Neural progenitor cell (in vitro differentiated cells): Measurements from ENCODE around the gene KCTD14. TPM values are rescaled to one million over a fixed set of nuclear protein-coding genes. Genes with fewer than 3 reads are reported as not detected.

Source experiments
- DNase-seq: peaks from one replicate; pipeline ENCODE4 v3.0.0-alpha.2; 2016; ENCODE audit warnings: low spot score
- H2AFZ ChIP-seq: fragments of 200-600 bp; sonication (generic); replicated peaks from 2 replicates; pipeline ENCODE4 v1.6.1; 2016; ENCODE audit warnings: antibody characterized with exemption
- H3F3A ChIP-seq: fragments of 200-600 bp; sonication (generic); 2 replicates; pipeline ENCODE4 v1.6.1; 2016; ENCODE audit warnings: antibody characterized with exemption, low read depth
- H3K27ac ChIP-seq: fragments of 200-600 bp; sonication (generic); 2 replicates; pipeline ENCODE4 v1.5.1; 2016; ENCODE audit warnings: mild to moderate bottlenecking
- H3K27me3 ChIP-seq: fragments of 200-600 bp; sonication (generic); 2 replicates; pipeline ENCODE4 v1.6.1; 2016; ENCODE audit warnings: mild to moderate bottlenecking, moderate library complexity
- H3K36me3 ChIP-seq: fragments of 200-600 bp; sonication (generic); 2 replicates; pipeline ENCODE4 v1.5.1; 2016
- H3K4me1 ChIP-seq: fragments of 200-600 bp; sonication (generic); 2 replicates; pipeline ENCODE4 v1.6.1; 2016; ENCODE audit warnings: mixed run types
- H3K4me2 ChIP-seq: fragments of 200-600 bp; sonication (generic); 2 replicates; pipeline ENCODE4 v1.6.1; 2016
- H3K4me3 ChIP-seq: fragments of 200-600 bp; sonication (generic); 2 replicates; pipeline ENCODE4 v1.5.1; 2016
- H3K79me2 ChIP-seq: fragments of 200-600 bp; sonication (generic); 2 replicates; pipeline ENCODE4 v1.6.1; 2016; ENCODE audit warnings: low read depth
- H3K9ac ChIP-seq: fragments of 200-600 bp; sonication (generic); 2 replicates; pipeline ENCODE4 v1.6.1; 2016
- H3K9me3 ChIP-seq: fragments of 200-600 bp; sonication (generic); 2 replicates; pipeline ENCODE4 v1.5.1; 2016; ENCODE audit warnings: low read depth
- H4K20me1 ChIP-seq: fragments of 200-600 bp; sonication (generic); 2 replicates; pipeline ENCODE4 v1.6.1; 2016; ENCODE audit warnings: low read depth
- H3K27ac Mint-ChIP-seq: 3 replicates; pipeline ENCODE4 v1.8.0; 2021; ENCODE audit warnings: mixed read lengths
- H3K27me3 Mint-ChIP-seq: 2 replicates; pipeline ENCODE4 v1.8.0; 2022; ENCODE audit warnings: low read depth, mild to moderate bottlenecking, inconsistent platforms, moderate library complexity, mixed read lengths; ENCODE audit not compliant: insufficient read depth
- H3K36me3 Mint-ChIP-seq: 3 replicates; pipeline ENCODE4 v1.8.0; 2021; ENCODE audit warnings: mixed read lengths
- H3K4me1 Mint-ChIP-seq: 3 replicates; pipeline ENCODE4 v1.8.0; 2021; ENCODE audit warnings: mixed read lengths
- H3K4me3 Mint-ChIP-seq: 3 replicates; pipeline ENCODE4 v1.8.0; 2021; ENCODE audit warnings: mild to moderate bottlenecking, moderate library complexity, mixed read lengths
- H3K9me3 Mint-ChIP-seq: 3 replicates; pipeline ENCODE4 v1.8.0; 2020; ENCODE audit warnings: mixed read lengths
- EZH2 ChIP-seq: fragments of 200-600 bp; sonication (generic); IDR thresholded peaks from 2 replicates; pipeline ENCODE4 v1.6.1; 2017; ENCODE audit warnings: antibody characterized with exemption, mild to moderate bottlenecking, moderate library complexity
- EZH2phosphoT487 ChIP-seq: fragments of 200-600 bp; sonication (generic); IDR thresholded peaks from 2 replicates; pipeline ENCODE4 v1.6.1; 2017; ENCODE audit warnings: antibody characterized with exemption
- total RNA-seq: library from RNA; depleted of rRNA; stranded (reverse); fragments of >200 nt; gene quantifications from 2 replicates; pipeline ENCODE4 v1.2.3, GENCODE V29; 2015; ENCODE audit warnings: low replicate concordance
- TF ChIP-seq, protein P1 (sequence below): fragments of 200-600 bp; sonication (generic); IDR thresholded peaks from 2 replicates; pipeline ENCODE4 v1.5.1; 2017; ENCODE audit warnings: antibody characterized with exemption, mild to moderate bottlenecking

The KCTD14 gene
- total RNA-seq, 1 donor from 2014 or later: 5.3 TPM

DNA sequence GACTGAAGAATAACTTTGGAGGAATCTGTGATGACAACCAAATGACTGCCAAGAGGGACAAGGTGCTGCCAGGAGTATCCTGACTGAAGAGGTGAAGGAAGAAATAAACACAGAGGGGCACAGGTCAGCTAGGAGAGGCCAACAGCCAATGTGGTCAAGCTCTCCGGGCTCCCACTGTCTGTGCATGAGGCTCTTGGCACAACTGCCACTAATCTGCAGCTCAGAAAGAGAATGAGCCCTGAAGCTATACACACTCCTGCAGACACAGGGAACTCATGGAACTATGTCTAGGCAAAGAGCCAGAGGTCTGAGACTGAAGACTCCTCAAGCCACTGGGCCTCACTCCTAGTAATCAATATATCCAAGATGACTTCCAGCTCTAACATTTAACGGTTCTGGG, 47.5 kb upstream of the KCTD14 start:
- Histone ChIP-seq H3K27ac (no peak overlapping the region), H3K9me3 (no peaks in the 10 kb centered on the region), H3K4me2 (no peak overlapping the region), H3K36me3 (peaks cover 4% of the 10 kb centered on the region), H3K4me3 (no peak overlapping the region), H3K4me1 (no peaks in the 10 kb centered on the region), H3F3A (no peaks in the 10 kb centered on the region), H2AFZ (no peak overlapping the region), H3K79me2 (peaks cover 28% of the 10 kb centered on the region), H3K27me3 (no peaks in the 10 kb centered on the region), H4K20me1 (peaks cover 5% of the 10 kb centered on the region), H3K9ac (no peak overlapping the region)
- no peak overlapping the region for H3K4me3 Mint-ChIP-seq
- no peak overlapping the region for H3K27ac Mint-ChIP-seq
- no peak for TF ChIP-seq EZH2phosphoT487
- TF ChIP-seq EZH2: no peak
- TF ChIP-seq, protein P1, sequence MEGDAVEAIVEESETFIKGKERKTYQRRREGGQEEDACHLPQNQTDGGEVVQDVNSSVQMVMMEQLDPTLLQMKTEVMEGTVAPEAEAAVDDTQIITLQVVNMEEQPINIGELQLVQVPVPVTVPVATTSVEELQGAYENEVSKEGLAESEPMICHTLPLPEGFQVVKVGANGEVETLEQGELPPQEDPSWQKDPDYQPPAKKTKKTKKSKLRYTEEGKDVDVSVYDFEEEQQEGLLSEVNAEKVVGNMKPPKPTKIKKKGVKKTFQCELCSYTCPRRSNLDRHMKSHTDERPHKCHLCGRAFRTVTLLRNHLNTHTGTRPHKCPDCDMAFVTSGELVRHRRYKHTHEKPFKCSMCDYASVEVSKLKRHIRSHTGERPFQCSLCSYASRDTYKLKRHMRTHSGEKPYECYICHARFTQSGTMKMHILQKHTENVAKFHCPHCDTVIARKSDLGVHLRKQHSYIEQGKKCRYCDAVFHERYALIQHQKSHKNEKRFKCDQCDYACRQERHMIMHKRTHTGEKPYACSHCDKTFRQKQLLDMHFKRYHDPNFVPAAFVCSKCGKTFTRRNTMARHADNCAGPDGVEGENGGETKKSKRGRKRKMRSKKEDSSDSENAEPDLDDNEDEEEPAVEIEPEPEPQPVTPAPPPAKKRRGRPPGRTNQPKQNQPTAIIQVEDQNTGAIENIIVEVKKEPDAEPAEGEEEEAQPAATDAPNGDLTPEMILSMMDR: no peak
- no peaks in the 10 kb centered on the region for H3K9me3 Mint-ChIP-seq
- H3K4me1 Mint-ChIP-seq: no peaks in the 10 kb centered on the region
- DNase-seq: no peak
- H3K36me3 Mint-ChIP-seq: peaks cover 20% of the 10 kb centered on the region
- peaks cover 6% of the 10 kb centered on the region for H3K27me3 Mint-ChIP-seq

DNA sequence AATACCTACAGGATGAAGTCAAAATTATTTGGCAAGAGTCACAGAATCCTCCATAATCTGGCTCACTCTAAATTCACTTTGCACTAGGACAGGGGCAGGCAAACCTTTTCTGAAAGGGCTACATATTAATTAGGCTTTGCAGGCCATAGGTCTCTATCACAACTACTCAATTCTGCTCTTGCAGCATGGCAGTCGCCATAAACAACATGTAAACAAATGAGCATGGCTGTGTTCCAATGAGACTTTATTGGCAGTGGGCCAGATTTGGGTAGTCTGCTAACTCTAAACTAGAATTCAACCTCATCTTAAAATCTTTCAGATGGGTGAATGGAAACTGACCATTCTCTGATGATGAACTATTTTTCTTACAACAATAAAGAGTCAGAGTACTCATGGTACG, 46.4 kb upstream of the KCTD14 start:
- H3K27ac ChIP-seq: no peak overlapping the region
- peaks cover 20% of the 10 kb centered on the region for H3K36me3 Mint-ChIP-seq

DNA sequence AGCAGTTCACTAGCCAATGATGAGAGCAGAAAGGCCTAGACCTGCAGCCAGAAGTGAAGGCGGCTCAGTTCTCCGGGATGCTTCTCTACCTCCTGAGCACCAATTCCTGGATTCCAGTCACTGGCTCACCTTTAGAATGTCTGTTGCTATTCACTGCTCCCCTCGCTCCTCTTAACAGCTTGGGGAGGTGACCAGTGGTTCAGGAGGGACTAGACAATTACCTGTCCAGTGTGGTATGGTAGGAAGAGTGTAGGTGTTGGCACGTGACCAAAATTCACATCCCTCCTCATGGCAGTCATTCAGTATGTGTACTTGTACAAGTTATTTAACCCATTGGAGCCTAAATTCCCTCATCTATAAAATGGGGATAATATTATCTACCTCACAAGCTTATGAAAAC, 44.6 kb upstream of the KCTD14 start:
- no peaks in the 10 kb centered on the region for H3K27me3 ChIP-seq
- Mint-ChIP-seq H3K27ac (no peak overlapping the region), H3K9me3 (no peaks in the 10 kb centered on the region), H3K27me3 (peaks cover 9% of the 10 kb centered on the region), H3K4me3 (no peak overlapping the region), H3K36me3 (peaks cover 19% of the 10 kb centered on the region), H3K4me1 (no peaks in the 10 kb centered on the region)
- no peak overlapping the region for H3K9ac ChIP-seq
- H4K20me1 ChIP-seq: peaks cover 5% of the 10 kb centered on the region
- no peak overlapping the region for H3K27ac ChIP-seq
- no peak for DNase-seq
- TF ChIP-seq, protein P1: no peak
- TF ChIP-seq EZH2: no peak
- H3K79me2 ChIP-seq: no peaks in the 10 kb centered on the region
- H3K4me2 ChIP-seq: no peak overlapping the region
- no peaks in the 10 kb centered on the region for H3K4me1 ChIP-seq
- no peak overlapping the region for H2AFZ ChIP-seq
- H3K9me3 ChIP-seq: no peaks in the 10 kb centered on the region
- H3K4me3 ChIP-seq: no peak overlapping the region
- peaks cover 4% of the 10 kb centered on the region for H3K36me3 ChIP-seq
- H3F3A ChIP-seq: no peaks in the 10 kb centered on the region

More for the DNA sequence above, 46.4 kb upstream of the KCTD14 start:
- Mint-ChIP-seq H3K4me3 (no peak overlapping the region), H3K27ac (no peak overlapping the region), H3K9me3 (no peaks in the 10 kb centered on the region), H3K27me3 (peaks cover 6% of the 10 kb centered on the region), H3K4me1 (no peaks in the 10 kb centered on the region)
- H3K36me3 ChIP-seq: peaks cover 4% of the 10 kb centered on the region
- no peak overlapping the region for H2AFZ ChIP-seq
- H3K27me3 ChIP-seq: no peaks in the 10 kb centered on the region
- DNase-seq: no peak
- H3K9me3 ChIP-seq: no peaks in the 10 kb centered on the region
- peaks cover 17% of the 10 kb centered on the region for H3K79me2 ChIP-seq
- H3K9ac ChIP-seq: no peak overlapping the region
- H3K4me3 ChIP-seq: no peak overlapping the region
- peaks cover 5% of the 10 kb centered on the region for H4K20me1 ChIP-seq
- no peak overlapping the region for H3K4me2 ChIP-seq
- TF ChIP-seq, protein P1: no peak
- TF ChIP-seq EZH2phosphoT487 (no peak), EZH2 (no peak)
- H3F3A ChIP-seq: no peaks in the 10 kb centered on the region
- no peaks in the 10 kb centered on the region for H3K4me1 ChIP-seq

DNA sequence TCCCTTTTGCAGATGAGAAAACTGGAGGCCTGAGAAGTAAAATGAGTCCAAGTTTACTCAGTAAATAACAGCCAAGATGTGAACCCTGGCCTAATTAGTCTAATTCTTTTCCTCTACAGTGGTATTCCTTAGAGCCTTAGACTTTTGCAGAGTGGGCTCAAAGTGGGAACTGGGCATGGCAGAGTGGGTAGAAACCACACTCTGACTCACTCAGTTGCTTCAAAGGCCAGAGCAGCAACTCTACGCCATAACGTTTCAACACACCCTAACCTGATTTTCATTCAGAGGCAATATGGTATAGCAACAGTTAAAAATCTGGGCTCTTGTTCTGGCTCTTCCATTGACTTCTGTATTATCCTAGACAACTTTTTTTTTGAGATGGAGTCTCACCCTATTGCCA, 43.4 kb upstream of the KCTD14 start:
- no peak for DNase-seq
- peaks cover 15% of the 10 kb centered on the region for H3K36me3 Mint-ChIP-seq
- no peak overlapping the region for H3K9ac ChIP-seq
- no peak overlapping the region for H3K4me3 Mint-ChIP-seq
- no peaks in the 10 kb centered on the region for H3F3A ChIP-seq
- peaks cover 4% of the 10 kb centered on the region for H4K20me1 ChIP-seq
- H3K9me3 Mint-ChIP-seq: no peaks in the 10 kb centered on the region
- no peaks in the 10 kb centered on the region for H3K9me3 ChIP-seq
- H3K4me1 Mint-ChIP-seq: no peaks in the 10 kb centered on the region
- H3K36me3 ChIP-seq: peaks cover 2% of the 10 kb centered on the region
- H3K79me2 ChIP-seq: no peaks in the 10 kb centered on the region
- H2AFZ ChIP-seq: no peak overlapping the region
- TF ChIP-seq EZH2: no peak
- TF ChIP-seq EZH2phosphoT487: no peak
- no peaks in the 10 kb centered on the region for H3K4me1 ChIP-seq
- H3K27ac ChIP-seq: no peak overlapping the region
- no peak overlapping the region for H3K4me2 ChIP-seq
- H3K27me3 Mint-ChIP-seq: peaks cover 9% of the 10 kb centered on the region
- no peak overlapping the region for H3K27ac Mint-ChIP-seq
- H3K27me3 ChIP-seq: no peaks in the 10 kb centered on the region
- H3K4me3 ChIP-seq: no peak overlapping the region
